AG04450 (cell line): ENCODE results near the gene LY6G5B. TPM values are rescaled to one million over a fixed set of nuclear protein-coding genes. Genes with fewer than 3 reads are reported as not detected.

Source experiments
- CTCF ChIA-PET: fragments of 300-600, 350-600 bp; formaldehyde crosslinking; extraction: SDS; loops from one replicate; lab custom pipeline; 2022; ENCODE audit warnings: antibody characterized with exemption, inconsistent platforms; lab: Charles Lee
- POLR2A ChIA-PET: fragments of 350-600 bp; formaldehyde crosslinking; extraction: SDS; loops from one replicate; lab custom pipeline; 2021; ENCODE audit warnings: antibody characterized with exemption, inconsistent platforms; lab: Yijun Ruan, JAX
- DNase-seq: peaks from one replicate; pipeline ENCODE4 v3.0.0-alpha.2; 2011; ENCODE audit warnings: low read depth, low spot score
- H3K27ac ChIP-seq: one replicate; pipeline ENCODE4 v1.5.1; 2012; ENCODE audit warnings: low read depth, low read length, control low read depth
- H3K27me3 ChIP-seq: one replicate; pipeline ENCODE4 v1.6.0; 2012; ENCODE audit warnings: low read length; ENCODE audit not compliant: control insufficient read depth, insufficient read depth
- H3K4me3 ChIP-seq: 2 replicates; pipeline ENCODE4 v1.5.1; 2011; ENCODE audit warnings: mild to moderate bottlenecking, low read depth, low read length, control low read depth
- H3K9me3 ChIP-seq: 2 replicates; pipeline ENCODE4 v1.5.1; 2012; ENCODE audit warnings: low read length; ENCODE audit not compliant: control insufficient read depth, insufficient read depth
- polyA minus RNA-seq: library from RNA; depleted of rRNA, polyadenylated mRNA; stranded (reverse); fragments of >200 nt; gene quantifications from 2 replicates; pipeline ENCODE4 v1.2.3, GENCODE V29; 2011; rRNA and poly(A)+ RNA removed
- polyA plus RNA-seq: library from polyadenylated mRNA; depleted of rRNA; stranded (reverse); fragments of >200 nt; gene quantifications from 2 replicates; pipeline ENCODE4 v1.2.3, GENCODE V29; 2011; rRNA removed
- TF ChIP-seq, protein P1 (sequence below): IDR thresholded peaks from 2 replicates; pipeline ENCODE4 v1.5.1; 2011; ENCODE audit warnings: low read depth, low read length, control low read depth, inconsistent platforms

Gene LY6G5B, protein sequence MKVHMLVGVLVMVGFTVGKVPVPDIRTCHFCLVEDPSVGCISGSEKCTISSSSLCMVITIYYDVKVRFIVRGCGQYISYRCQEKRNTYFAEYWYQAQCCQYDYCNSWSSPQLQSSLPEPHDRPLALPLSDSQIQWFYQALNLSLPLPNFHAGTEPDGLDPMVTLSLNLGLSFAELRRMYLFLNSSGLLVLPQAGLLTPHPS
- polyA plus RNA-seq: 5.5 and 7.0 TPM in 2 replicates
- 3.1 and 3.7 TPM in 2 replicates for polyA minus RNA-seq

DNA sequence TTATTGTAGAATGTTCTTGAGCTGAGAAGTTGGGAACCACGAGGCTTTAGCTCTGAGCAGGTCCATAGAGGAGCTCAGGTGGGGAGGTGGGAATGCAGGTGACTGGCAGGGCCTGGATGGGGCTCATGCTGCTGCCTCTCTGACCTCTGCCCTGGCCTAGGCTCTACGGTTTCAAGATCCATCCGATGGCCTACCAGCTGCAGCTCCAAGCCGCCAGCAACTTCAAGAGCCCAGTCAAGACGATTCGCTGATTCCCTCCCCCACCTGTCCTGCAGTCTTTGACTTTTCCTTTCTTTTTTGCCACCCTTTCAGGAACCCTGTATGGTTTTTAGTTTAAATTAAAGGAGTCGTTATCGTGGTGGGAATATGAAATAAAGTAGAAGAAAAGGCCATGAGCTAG lies at the start of gene LY6G5B:
TSS of gene LY6G5B (plus strand) at position 301 of the 400 bp plus-strand sequence. CDS start 975 bp downstream, outside the sequence.
- no peak for DNase-seq
- ChIA-PET CTCF (interaction anchor here (0.7 to 2.0 kb wide), 3 partner anchors 11 to 586 kb away, joined by 4 to 9 read pairs (median 6); partner anchors contain the start of gene LY6G5C), POLR2A (no interaction called here)
- TF ChIP-seq, protein P1, sequence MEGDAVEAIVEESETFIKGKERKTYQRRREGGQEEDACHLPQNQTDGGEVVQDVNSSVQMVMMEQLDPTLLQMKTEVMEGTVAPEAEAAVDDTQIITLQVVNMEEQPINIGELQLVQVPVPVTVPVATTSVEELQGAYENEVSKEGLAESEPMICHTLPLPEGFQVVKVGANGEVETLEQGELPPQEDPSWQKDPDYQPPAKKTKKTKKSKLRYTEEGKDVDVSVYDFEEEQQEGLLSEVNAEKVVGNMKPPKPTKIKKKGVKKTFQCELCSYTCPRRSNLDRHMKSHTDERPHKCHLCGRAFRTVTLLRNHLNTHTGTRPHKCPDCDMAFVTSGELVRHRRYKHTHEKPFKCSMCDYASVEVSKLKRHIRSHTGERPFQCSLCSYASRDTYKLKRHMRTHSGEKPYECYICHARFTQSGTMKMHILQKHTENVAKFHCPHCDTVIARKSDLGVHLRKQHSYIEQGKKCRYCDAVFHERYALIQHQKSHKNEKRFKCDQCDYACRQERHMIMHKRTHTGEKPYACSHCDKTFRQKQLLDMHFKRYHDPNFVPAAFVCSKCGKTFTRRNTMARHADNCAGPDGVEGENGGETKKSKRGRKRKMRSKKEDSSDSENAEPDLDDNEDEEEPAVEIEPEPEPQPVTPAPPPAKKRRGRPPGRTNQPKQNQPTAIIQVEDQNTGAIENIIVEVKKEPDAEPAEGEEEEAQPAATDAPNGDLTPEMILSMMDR: no peak
- Histone ChIP-seq H3K27ac (peak within 1 kb of the TSS; percentile 21), H3K4me3 (no peak within 1 kb of the TSS), H3K9me3 (no peaks in the 10 kb centered on the region; the same call in 1 of the 2 replicates), H3K27me3 (no peaks in the 10 kb centered on the region)

DNA sequence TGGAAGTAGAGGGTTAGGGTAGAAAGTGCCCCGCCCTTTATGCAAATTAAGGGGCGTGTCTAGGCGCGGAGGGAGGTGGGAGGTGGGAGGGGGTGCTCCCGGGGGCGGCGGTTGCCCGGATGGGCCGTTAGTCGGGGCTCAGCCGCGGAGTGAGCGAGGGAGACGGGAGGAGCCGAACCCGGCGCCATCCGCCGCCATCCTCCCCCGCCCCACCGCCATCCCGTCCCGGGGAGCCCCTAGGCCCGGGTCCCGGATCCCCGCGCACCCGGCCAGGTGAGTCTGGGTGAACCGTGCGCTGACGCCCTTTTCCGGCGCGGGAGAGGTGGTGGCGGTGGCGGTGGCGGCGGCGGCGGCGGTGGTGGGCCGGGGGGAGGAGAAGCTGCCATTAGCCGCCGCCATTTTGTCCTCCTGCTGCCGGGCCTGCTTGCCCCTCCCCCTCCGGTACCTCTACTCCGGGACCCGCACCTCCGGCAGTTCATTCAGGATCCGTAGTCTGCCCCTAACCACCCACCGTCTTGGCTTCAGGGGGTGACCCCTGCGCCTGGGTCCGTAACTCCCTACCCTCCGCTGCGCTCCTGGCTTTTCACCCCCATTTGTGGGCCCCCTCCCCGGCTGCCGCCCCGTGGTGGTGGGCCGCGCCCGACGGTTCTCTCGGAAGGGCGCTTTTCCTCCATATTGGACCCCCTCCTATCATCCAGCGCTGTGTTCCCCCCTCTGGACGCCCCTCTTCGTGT lies 49.0 kb upstream of the LY6G5B start, which contains the start of gene PRRC2A:
TSS of gene PRRC2A (plus strand) at position 130 of the 734 bp plus-strand sequence. CDS start 2,075 bp downstream, outside the sequence.
- H3K4me3 ChIP-seq: peak within 1 kb of the TSS; percentile 95
- H3K27me3 ChIP-seq: no peaks in the 10 kb centered on the region
- peak within 1 kb of the TSS; percentile 100 for H3K27ac ChIP-seq
- ChIA-PET POLR2A (interaction anchor here (0.6 to 2.5 kb wide), 6 partner anchors 15 to 207 kb away, joined by 3 to 13 read pairs (median 4); partner anchors contain the start of genes ABHD16A, BAG6, DDX39B and HSPA1B), CTCF (interaction anchor here (0.7 to 1.0 kb wide), 2 partner anchors 74 to 269 kb away, joined by 3 read pairs; partner anchors contain the start of gene ATP6V1G2)
- H3K9me3 ChIP-seq: peaks cover 4% of the 10 kb centered on the region; the same call in 1 of the 2 replicates
- TF ChIP-seq, protein P1: no peak
- DNase-seq: peak; percentile 13

DNA sequence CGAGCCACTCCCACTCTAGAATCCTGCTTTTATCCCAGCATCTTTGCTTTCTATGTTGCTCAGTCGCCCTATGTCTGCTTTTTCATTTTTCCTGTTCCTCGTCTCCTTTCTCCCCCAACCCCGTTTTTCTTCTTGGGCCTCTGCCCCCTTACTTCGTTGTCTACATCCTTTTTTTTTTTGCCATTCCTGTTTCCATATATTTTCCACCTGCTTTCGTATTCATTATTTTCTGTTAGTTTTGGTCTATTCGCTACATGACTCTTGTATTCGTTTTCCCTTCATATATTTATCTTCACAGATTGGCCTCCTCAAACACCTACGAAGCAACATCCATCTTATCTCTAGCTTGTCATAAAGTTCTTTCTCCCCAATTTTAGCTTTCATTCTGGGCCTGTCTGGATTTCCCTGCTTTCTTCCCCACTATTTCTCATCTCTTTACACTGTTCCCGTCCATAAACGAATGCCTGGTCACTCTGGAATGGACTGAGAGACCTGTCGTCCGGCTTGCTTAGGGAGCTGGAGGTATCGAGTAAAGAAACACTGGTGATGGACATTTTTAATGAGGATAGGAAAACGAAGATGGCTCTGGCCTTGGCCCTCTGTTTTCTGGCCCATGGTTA lies 48.3 kb upstream of the LY6G5B start:
- no peak for DNase-seq
- Histone ChIP-seq H3K4me3 (peak overlapping the region; percentile 95), H3K9me3 (peaks cover 4% of the 10 kb centered on the region; the same call in 1 of the 2 replicates), H3K27me3 (no peaks in the 10 kb centered on the region), H3K27ac (peak overlapping the region; percentile 90)
- CTCF ChIA-PET: interaction anchor here (0.6 to 1.7 kb wide), 5 partner anchors 23 to 75 kb away, joined by 3 to 9 read pairs (median 3); partner anchors contain the start of genes ATP6V1G2 and NFKBIL1
- POLR2A ChIA-PET: interaction anchor here (0.6 to 2.5 kb wide), 7 partner anchors 14 to 206 kb away, joined by 3 to 13 read pairs (median 3); partner anchors contain the start of genes ABHD16A, BAG6, GPANK1 and HSPA1B
- TF ChIP-seq, protein P1: no peak

DNA sequence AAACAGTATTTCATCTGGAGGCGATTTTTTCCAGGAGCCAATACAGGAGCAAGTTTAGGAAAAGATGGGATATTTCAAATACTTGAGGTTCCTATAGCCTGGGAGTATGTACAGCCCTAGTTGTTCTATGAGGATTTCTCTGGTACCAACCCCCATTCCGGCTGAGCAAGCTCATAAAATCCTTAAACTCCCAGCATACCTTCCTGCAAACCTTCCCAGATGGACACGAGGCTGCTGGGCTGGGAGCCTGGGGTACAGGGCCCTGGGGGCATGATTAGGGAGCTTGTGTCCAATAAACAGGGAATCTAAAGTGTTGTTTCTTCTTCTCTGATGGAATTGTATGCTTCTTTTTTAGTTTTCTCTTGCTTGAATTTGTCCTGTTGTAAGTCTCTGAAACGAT lies 47.8 kb upstream of the LY6G5B start:
- TF ChIP-seq, protein P1: no peak
- peak overlapping the region; percentile 31 for H3K27ac ChIP-seq
- CTCF ChIA-PET: interaction anchor here (0.6 to 1.7 kb wide), 6 partner anchors 23 to 129 kb away, joined by 3 to 9 read pairs (median 3); partner anchors contain the start of genes ATP6V1G2 and NFKBIL1
- H3K9me3 ChIP-seq: peaks cover 4% of the 10 kb centered on the region; the same call in 1 of the 2 replicates
- POLR2A ChIA-PET: interaction anchor here (0.9 to 2.5 kb wide), 3 partner anchors 17 to 43 kb away, joined by 3 to 13 read pairs (median 3); partner anchors contain the start of genes BAG6 and GPANK1
- no peak for DNase-seq
- H3K27me3 ChIP-seq: no peaks in the 10 kb centered on the region
- H3K4me3 ChIP-seq: peak overlapping the region; percentile 95
